BE2C (cell line): ENCODE measurements around the gene DNASE2. TPM values are rescaled to one million over a fixed set of nuclear protein-coding genes. Genes with fewer than 3 reads are reported as not detected.
"Not testable (repeated sequence)": the region's sequence is repeated elsewhere in the genome, so short reads cannot be mapped to it uniquely, and the experiment has no call there.

Source experiments
- DNase-seq: peaks from one replicate; pipeline ENCODE4 v3.0.0-alpha.2; 2020
- H3K27me3 ChIP-seq: fragments of 250-450 bp; sonication (Bioruptor Pico); 2 replicates; pipeline ENCODE4 v1.5.1; 2020; ENCODE audit warnings: mild to moderate bottlenecking
- H3K36me3 ChIP-seq: fragments of 250-450 bp; sonication (Bioruptor Pico); 2 replicates; pipeline ENCODE4 v1.5.1; 2020; ENCODE audit warnings: mild to moderate bottlenecking
- H3K4me1 ChIP-seq: fragments of 250-450 bp; sonication (Bioruptor Pico); 2 replicates; pipeline ENCODE4 v1.5.1; 2020
- H3K4me3 ChIP-seq: 2 replicates; pipeline ENCODE4 v1.5.1; 2011; ENCODE audit warnings: low read depth, low read length
- H3K9me3 ChIP-seq: fragments of 250-450 bp; sonication (Bioruptor Pico); 2 replicates; pipeline ENCODE4 v1.5.1; 2020
- CTCF ChIP-seq: IDR thresholded peaks from 2 replicates; pipeline ENCODE4 v1.5.1; 2012; ENCODE audit warnings: mild to moderate bottlenecking, low read depth, low read length
- polyA plus RNA-seq: library from polyadenylated mRNA; unstranded; fragments of >200 nt; gene quantifications from one replicate; pipeline ENCODE4 v1.2.1, GENCODE V29; 2012; ENCODE audit warnings: low read depth, missing spikeins; ENCODE audit not compliant: insufficient read length, insufficient read depth

Gene DNASE2
- 23.4 TPM for polyA plus RNA-seq

- no peaks in the 10 kb centered on the region for H3K36me3 ChIP-seq
- H3K4me1 ChIP-seq, result no peaks in the 10 kb centered on the region; the same call in 1 of the 2 replicates
- peaks cover 11% of the 10 kb centered on the region for H3K9me3 ChIP-seq
- peaks cover 13% of the 10 kb centered on the region; the same call in 1 of the 2 replicates for H3K27me3 ChIP-seq
- H3K4me3 ChIP-seq, result peak within 1 kb of the TSS; percentile 80
- no peak for TF ChIP-seq CTCF
- DNase-seq, result peak; percentile 95
Measured at GRCh38 chr19:12881172-12881808, at the start of gene DNASE2. TSS of gene DNASE2 (minus strand) at chr19:12881449. CDS start at chr19:12881375, 74 bp downstream.

GRCh38 chr19:12930002-12930645 is 48.9 kb upstream of the DNASE2 start:
- no peaks in the 10 kb centered on the region for H3K27me3 ChIP-seq
- TF ChIP-seq CTCF, result no peak
- H3K36me3 ChIP-seq, result peaks cover 58% of the 10 kb centered on the region
- no peak overlapping the region for H3K4me3 ChIP-seq
- no peaks in the 10 kb centered on the region for H3K9me3 ChIP-seq
- no peak for DNase-seq
- H3K4me1 ChIP-seq, result no peaks in the 10 kb centered on the region

- Histone ChIP-seq H3K9me3 (no peaks in the 10 kb centered on the region), H3K27me3 (no peaks in the 10 kb centered on the region), H3K4me3 (no peak overlapping the region), H3K4me1 (no peaks in the 10 kb centered on the region), H3K36me3 (peaks cover 72% of the 10 kb centered on the region)
- no peak for TF ChIP-seq CTCF
- DNase-seq, result no peak
Measured at GRCh38 chr19:12924621-12925310, 43.5 kb upstream of the DNASE2 start.

GRCh38 chr19:12922959-12923358 is 41.7 kb upstream of the DNASE2 start:
- Histone ChIP-seq H3K4me3 (no peak overlapping the region), H3K9me3 (peaks cover 6% of the 10 kb centered on the region), H3K27me3 (no peaks in the 10 kb centered on the region), H3K36me3 (peaks cover 56% of the 10 kb centered on the region), H3K4me1 (no peaks in the 10 kb centered on the region)
- DNase-seq, result no peak
- TF ChIP-seq CTCF, result no peak

GRCh38 chr19:12921047-12921446 is 39.8 kb upstream of the DNASE2 start:
- peaks cover 38% of the 10 kb centered on the region for H3K36me3 ChIP-seq
- peaks cover 6% of the 10 kb centered on the region for H3K9me3 ChIP-seq
- H3K27me3 ChIP-seq, result no peaks in the 10 kb centered on the region
- no peaks in the 10 kb centered on the region for H3K4me1 ChIP-seq
- DNase-seq, result no peak
- H3K4me3 ChIP-seq, result no peak overlapping the region
- TF ChIP-seq CTCF, result no peak

GRCh38 chr19:12918253-12918652 is 37.0 kb upstream of the DNASE2 start:
- DNase-seq, result no peak
- Histone ChIP-seq H3K4me1 (peaks cover 5% of the 10 kb centered on the region), H3K9me3 (peaks cover 6% of the 10 kb centered on the region), H3K36me3 (peaks cover 10% of the 10 kb centered on the region), H3K27me3 (no peaks in the 10 kb centered on the region), H3K4me3 (no peak overlapping the region)
- TF ChIP-seq CTCF, result no peak

GRCh38 chr19:12915860-12916259 is 34.6 kb upstream of the DNASE2 start:
- H3K9me3 ChIP-seq, H3K27me3 ChIP-seq, DNase-seq, H3K4me3 ChIP-seq, H3K36me3 ChIP-seq: not testable (repeated sequence)
- H3K4me1 ChIP-seq, result peaks cover 11% of the 10 kb centered on the region
